HUES48 (cell line): ENCODE data around the gene PPP1R7.

Source experiments
- H3K27ac ChIP-seq: one replicate; pipeline ENCODE4 v1.7.0; 2013; ENCODE audit warnings: low read depth, low read length, inconsistent platforms
- H3K27me3 ChIP-seq: 2 replicates; pipeline ENCODE4 v1.6.1; 2013; ENCODE audit warnings: mild to moderate bottlenecking, low read length; ENCODE audit not compliant: control insufficient read depth, insufficient read depth
- H3K36me3 ChIP-seq: 2 replicates; pipeline ENCODE4 v1.6.1; 2013; ENCODE audit warnings: low read length; ENCODE audit not compliant: control insufficient read depth, insufficient read depth
- H3K4me1 ChIP-seq: 2 replicates; pipeline ENCODE4 v1.6.1; 2013; ENCODE audit warnings: mild to moderate bottlenecking, low read length; ENCODE audit not compliant: control insufficient read depth, insufficient read depth
- H3K4me3 ChIP-seq: 2 replicates; pipeline ENCODE4 v1.5.1; 2013; ENCODE audit warnings: mild to moderate bottlenecking, low read depth, low read length
- H3K9ac ChIP-seq: 2 replicates; pipeline ENCODE4 v1.6.1; 2013; ENCODE audit warnings: mild to moderate bottlenecking, low read depth, low read length, moderate library complexity
- H3K9me3 ChIP-seq: 2 replicates; pipeline ENCODE4 v1.6.1; 2013; ENCODE audit warnings: low read length; ENCODE audit not compliant: control insufficient read depth, insufficient read depth

The PPP1R7 gene

GRCh38 chr2:241154915-241155314 is 4.6 kb downstream of the PPP1R7 start:
- Histone ChIP-seq H3K27me3 (no peaks in the 10 kb centered on the region), H3K27ac (no peak overlapping the region), H3K36me3 (peaks cover 26% of the 10 kb centered on the region), H3K4me3 (no peak overlapping the region), H3K4me1 (peaks cover 14% of the 10 kb centered on the region; the same call in 1 of the 2 replicates), H3K9ac (no peak overlapping the region), H3K9me3 (no peaks in the 10 kb centered on the region)

DNA sequence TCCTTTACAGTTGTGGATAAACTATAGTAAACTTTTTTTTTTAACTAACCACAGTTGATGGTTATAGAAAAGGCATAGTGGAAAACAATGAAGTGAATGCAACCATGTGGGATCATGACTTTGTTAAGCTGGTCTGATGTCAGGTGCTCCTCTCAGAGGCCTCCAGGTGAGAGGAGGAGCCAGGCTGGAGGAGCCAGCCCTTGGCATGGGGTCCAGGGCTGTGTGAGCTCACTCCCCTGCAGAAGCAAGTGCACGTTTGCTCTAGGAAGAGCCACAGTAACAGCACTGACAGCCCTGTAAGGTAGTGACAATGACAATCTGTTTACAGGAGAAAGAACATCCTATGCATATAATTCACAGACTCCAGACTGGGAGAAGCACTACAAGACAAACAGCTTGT is 5.7 kb downstream of the PPP1R7 start:
- Histone ChIP-seq H3K27me3 (no peaks in the 10 kb centered on the region), H3K9ac (no peak overlapping the region), H3K4me3 (no peak overlapping the region), H3K4me1 (peaks cover 12% of the 10 kb centered on the region; the same call in 1 of the 2 replicates), H3K9me3 (no peaks in the 10 kb centered on the region), H3K36me3 (peaks cover 33% of the 10 kb centered on the region), H3K27ac (no peak overlapping the region)

DNA sequence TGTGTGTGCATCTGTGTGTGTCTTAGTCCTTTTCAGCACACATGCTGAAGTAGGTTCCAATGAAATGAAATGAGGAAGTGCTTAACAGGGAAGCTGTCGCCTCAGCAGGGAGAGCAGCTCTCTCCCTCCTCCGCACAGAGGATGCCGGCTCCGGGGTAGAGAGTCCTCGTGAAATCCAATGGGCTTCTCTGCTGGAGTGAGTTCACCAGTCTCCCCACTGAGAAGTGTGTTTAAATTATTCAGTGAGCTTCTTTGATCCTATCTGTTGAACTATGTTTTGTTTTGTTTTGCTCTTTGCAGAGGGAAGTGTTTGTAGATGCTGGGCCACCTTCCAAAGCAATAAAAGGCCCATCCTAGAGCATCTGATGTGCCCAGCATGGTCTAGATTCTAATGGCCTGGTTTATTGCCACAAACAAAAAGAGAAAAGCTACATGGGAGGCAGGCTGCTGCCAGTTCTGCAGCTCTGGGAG is 6.7 kb downstream of the PPP1R7 start:
- peaks cover 38% of the 10 kb centered on the region for H3K36me3 ChIP-seq
- no peaks in the 10 kb centered on the region for H3K9me3 ChIP-seq
- H3K27me3 ChIP-seq, result no peaks in the 10 kb centered on the region
- H3K9ac ChIP-seq, result no peak overlapping the region
- peaks cover 1% of the 10 kb centered on the region; the same call in 1 of the 2 replicates for H3K4me1 ChIP-seq
- peak overlapping the region; percentile 30 for H3K27ac ChIP-seq
- H3K4me3 ChIP-seq, result no peak overlapping the region

GRCh38 chr2:241157841-241158545 is 7.7 kb downstream of the PPP1R7 start:
- H3K4me1 ChIP-seq, result no peaks in the 10 kb centered on the region
- no peaks in the 10 kb centered on the region for H3K27me3 ChIP-seq
- no peak overlapping the region for H3K4me3 ChIP-seq
- no peak overlapping the region for H3K27ac ChIP-seq
- H3K36me3 ChIP-seq, result peaks cover 37% of the 10 kb centered on the region
- H3K9me3 ChIP-seq, result no peaks in the 10 kb centered on the region
- no peak overlapping the region for H3K9ac ChIP-seq

DNA sequence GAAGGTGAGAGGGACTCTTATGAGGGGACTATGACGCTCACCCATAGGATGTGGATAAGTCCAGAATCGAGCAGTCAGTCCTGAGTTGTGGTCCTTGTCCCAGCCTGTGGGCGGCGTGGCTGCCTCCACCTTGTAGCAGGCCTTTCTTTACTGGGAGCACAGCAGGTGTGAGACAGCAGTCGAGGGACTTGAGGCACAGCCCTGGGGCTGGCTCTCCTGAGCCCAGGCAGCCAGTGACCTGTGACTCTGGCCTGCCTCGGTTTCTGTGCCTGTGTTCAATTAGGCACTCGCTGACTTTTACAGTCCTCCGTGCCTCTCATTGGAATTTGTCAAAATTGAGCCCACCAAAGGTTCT is 8.3 kb downstream of the PPP1R7 start:
- no peak overlapping the region for H3K27ac ChIP-seq

GRCh38 chr2:241159116-241159515 is 8.8 kb downstream of the PPP1R7 start:
- Histone ChIP-seq H3K27me3 (no peaks in the 10 kb centered on the region), H3K27ac (no peak overlapping the region), H3K36me3 (peaks cover 43% of the 10 kb centered on the region), H3K9ac (no peak overlapping the region), H3K4me3 (no peak overlapping the region), H3K4me1 (no peaks in the 10 kb centered on the region), H3K9me3 (no peaks in the 10 kb centered on the region)

More for the DNA sequence above, 8.3 kb downstream of the PPP1R7 start:
- H3K9me3 ChIP-seq, result no peaks in the 10 kb centered on the region
- H3K9ac ChIP-seq, result no peak overlapping the region
- H3K4me3 ChIP-seq, result no peak overlapping the region
- H3K36me3 ChIP-seq, result peaks cover 38% of the 10 kb centered on the region
- H3K4me1 ChIP-seq, result no peaks in the 10 kb centered on the region
- H3K27me3 ChIP-seq, result no peaks in the 10 kb centered on the region

- Histone ChIP-seq H3K36me3 (peaks cover 46% of the 10 kb centered on the region), H3K27me3 (no peaks in the 10 kb centered on the region), H3K9me3 (no peaks in the 10 kb centered on the region), H3K9ac (no peak overlapping the region), H3K4me3 (no peak overlapping the region), H3K4me1 (no peaks in the 10 kb centered on the region), H3K27ac (no peak overlapping the region)
Measured at GRCh38 chr2:241160318-241160717, 10.1 kb downstream of the PPP1R7 start.

DNA sequence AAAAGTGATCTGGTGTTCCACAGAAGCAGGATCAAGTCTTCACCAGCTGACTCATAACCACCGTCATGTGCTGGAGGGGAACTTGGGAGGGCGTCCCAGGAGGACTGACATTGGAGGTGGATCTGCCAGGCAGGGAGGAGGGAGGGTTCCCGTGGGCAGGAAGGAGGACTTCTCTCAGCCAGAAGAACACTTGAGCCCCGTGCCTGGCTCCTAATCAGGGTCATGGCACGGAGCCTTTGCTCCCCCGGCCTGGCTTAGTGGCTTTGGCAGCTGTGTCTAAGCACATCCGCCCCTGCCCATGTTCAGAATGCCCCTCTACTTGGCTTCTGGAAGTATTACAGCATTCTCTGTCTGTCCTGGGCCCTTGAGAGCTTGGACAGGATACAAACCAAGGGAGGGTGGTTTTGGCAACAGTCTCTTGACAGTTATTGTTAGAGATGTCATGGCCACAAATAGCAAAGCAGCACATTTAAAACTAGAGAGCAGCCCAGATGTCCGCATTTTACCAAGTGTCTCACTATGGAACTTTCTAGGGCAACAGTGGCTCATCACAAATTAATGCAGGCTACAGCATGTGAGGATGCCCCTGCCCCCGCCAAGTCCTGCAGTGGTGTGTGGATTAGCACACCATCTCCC is 11.5 kb downstream of the PPP1R7 start:
- peaks cover 54% of the 10 kb centered on the region for H3K36me3 ChIP-seq
- H3K9ac ChIP-seq, result no peak overlapping the region
- H3K27ac ChIP-seq, result no peak overlapping the region

GRCh38 chr2:241163601-241164118 is 13.4 kb downstream of the PPP1R7 start:
- H3K27me3 ChIP-seq, result no peaks in the 10 kb centered on the region
- H3K4me3 ChIP-seq, result no peak overlapping the region
- H3K9me3 ChIP-seq, result no peaks in the 10 kb centered on the region
- H3K4me1 ChIP-seq, result no peaks in the 10 kb centered on the region
- peaks cover 46% of the 10 kb centered on the region for H3K36me3 ChIP-seq
- H3K27ac ChIP-seq, result no peak overlapping the region
- no peak overlapping the region for H3K9ac ChIP-seq

More for the DNA sequence above, 11.5 kb downstream of the PPP1R7 start:
- H3K4me1 ChIP-seq, result no peaks in the 10 kb centered on the region
- H3K4me3 ChIP-seq, result no peak overlapping the region
- no peaks in the 10 kb centered on the region for H3K9me3 ChIP-seq
- no peaks in the 10 kb centered on the region for H3K27me3 ChIP-seq

DNA sequence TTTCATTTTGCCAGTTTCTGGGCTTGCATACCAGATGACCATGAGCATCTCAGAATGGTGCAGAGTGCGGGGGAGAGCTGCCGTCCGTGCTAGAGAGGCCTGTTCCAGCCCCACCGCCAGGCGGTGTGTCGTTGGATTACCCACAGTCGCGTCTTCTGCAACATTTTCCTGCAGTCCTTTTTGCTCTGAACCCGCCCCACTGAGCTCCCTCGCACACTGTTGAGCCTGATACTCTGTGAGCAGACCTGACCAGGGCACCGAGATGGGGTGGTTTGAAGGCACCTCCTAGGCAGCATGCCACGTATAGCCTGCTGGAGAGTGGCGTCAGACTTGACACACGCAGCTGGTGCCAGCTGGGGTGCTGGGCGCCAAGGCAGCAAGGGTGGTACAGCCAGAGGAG is 18.1 kb downstream of the PPP1R7 start:
- Histone ChIP-seq H3K9me3 (peaks cover 5% of the 10 kb centered on the region), H3K27ac (no peak overlapping the region), H3K36me3 (peaks cover 40% of the 10 kb centered on the region), H3K4me3 (no peak overlapping the region), H3K9ac (no peak overlapping the region), H3K4me1 (no peaks in the 10 kb centered on the region), H3K27me3 (no peaks in the 10 kb centered on the region)

DNA sequence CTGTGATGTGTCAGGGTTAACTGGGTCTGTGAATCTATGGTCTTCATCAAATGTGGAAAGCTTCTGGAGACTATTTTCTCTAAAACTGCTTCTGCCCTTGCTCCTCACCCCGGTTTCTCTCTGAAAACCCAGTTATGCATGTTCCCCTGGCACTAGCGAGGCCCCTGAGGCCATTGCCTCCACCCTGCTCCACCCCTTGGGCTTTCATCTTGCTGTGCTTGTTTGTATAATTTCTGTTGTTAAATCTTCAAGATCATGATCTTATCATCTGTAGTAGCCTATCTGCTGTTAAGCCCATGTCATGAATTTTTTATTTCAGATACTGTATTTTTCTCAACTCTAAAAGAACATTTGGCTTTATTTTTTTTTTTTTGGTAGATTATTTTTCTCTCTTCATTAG is 23.3 kb downstream of the PPP1R7 start:
- peaks cover 5% of the 10 kb centered on the region for H3K9me3 ChIP-seq
- H3K36me3 ChIP-seq, result peaks cover 22% of the 10 kb centered on the region
- H3K27ac ChIP-seq, result no peak overlapping the region
- H3K4me3 ChIP-seq, result no peak overlapping the region
- no peaks in the 10 kb centered on the region for H3K4me1 ChIP-seq
- H3K9ac ChIP-seq, result no peak overlapping the region
- no peaks in the 10 kb centered on the region for H3K27me3 ChIP-seq
